K562 (cell line): Measurements from ENCODE around the gene CRB2. TPM values are rescaled to one million over a fixed set of nuclear protein-coding genes. Genes with fewer than 3 reads are reported as not detected.

Experiments used
- ATAC-seq: fragments of 200-7000 bp; cut with Tn5 transposase; 3 replicates; pipeline ENCODE4 v1.9.1; 2020; ENCODE audit warnings: moderate library complexity
- BruUV-seq: library from RNA; stranded (reverse); fragments of 400-500 nt; replicated peaks from 2 replicates; lab custom pipeline; 2021; lab: Mats Ljungman, UMichigan
- CTCF ChIA-PET: fragments of 300-600 bp; formaldehyde crosslinking; extraction: SDS; loops from one replicate; lab custom pipeline; 2021; ENCODE audit warnings: low intra/inter-chr PET ratio; lab: Yijun Ruan, JAX
- POLR2A ChIA-PET: fragments of 300-600, 350-650 bp; sonication (Branson Sonifier 250); formaldehyde crosslinking; extraction: SDS; loops from one replicate; lab custom pipeline; 2021; ENCODE audit warnings: antibody characterized with exemption, inconsistent platforms; lab: Yijun Ruan, JAX
- DNase-seq, 4 experiments: peaks; one replicate each; pipeline versions ENCODE4 v3.0.0 to v3.0.0-alpha.2; 2011 to 2018; ENCODE audit warnings: low spot score in 3 of 4, mixed read lengths in 3 of 4; ENCODE audit errors: extremely low read depth in 1 of 4
- FAIRE-seq: peaks from 2 replicates; lab custom pipeline; 2011; peaks lifted over from hg19 to GRCh38; lab: Jason Lieb, UNC
- H2AFZ ChIP-seq: 2 replicates; pipeline ENCODE4 v1.6.0; 2011; ENCODE audit warnings: low read depth, low read length, control low read depth, inconsistent platforms
- H3K27ac ChIP-seq: fragments of 200-600 bp; 3 replicates; pipeline ENCODE4 v1.8.0; 2011; ENCODE audit warnings: low read depth, mild to moderate bottlenecking, control low read depth, inconsistent platforms, low read length, moderate library complexity, mixed read lengths; ENCODE audit errors: extremely low read depth
- H3K27me3 ChIP-seq, 2 experiments: fragments of 300-600 bp in 1 of 2; 2 replicates in 1 of 2; 3 replicates in 1 of 2; pipeline versions ENCODE4 v1.6.0 to v1.8.0; 2011; ENCODE audit warnings: inconsistent platforms in 2 of 2, low read length in 2 of 2, mild to moderate bottlenecking in 1 of 2, mixed read lengths in 1 of 2, moderate library complexity in 1 of 2; ENCODE audit not compliant: control insufficient read depth in 2 of 2, insufficient read depth in 2 of 2
- H3K36me3 ChIP-seq: fragments of 300-600 bp; 3 replicates; pipeline ENCODE4 v1.8.0; 2011; ENCODE audit warnings: mild to moderate bottlenecking, low read length, inconsistent platforms; ENCODE audit not compliant: control insufficient read depth, insufficient read depth
- H3K4me1 ChIP-seq, 2 experiments: fragments of 200-600 bp in 1 of 2; replicated peaks in 1 of 2; 2 replicates in 1 of 2; 3 replicates in 1 of 2; pipeline versions ENCODE4 v1.5.1 to v1.8.0; 2011; ENCODE audit warnings: inconsistent platforms in 2 of 2, low read length in 2 of 2, mild to moderate bottlenecking in 1 of 2, mixed read lengths in 1 of 2, moderate library complexity in 1 of 2; ENCODE audit not compliant: control insufficient read depth in 2 of 2, insufficient read depth in 2 of 2
- H3K4me2 ChIP-seq: 2 replicates; pipeline ENCODE4 v1.6.1; 2011; ENCODE audit warnings: low read length, control low read depth, inconsistent platforms, mixed read lengths; ENCODE audit not compliant: insufficient read depth
- H3K4me3 ChIP-seq: fragments of 200-600 bp; sonication (generic), shearing (Covaris generic); 2 replicates; pipeline ENCODE4 v1.5.1; 2016; ENCODE audit warnings: control low read depth, inconsistent platforms
- H3K79me2 ChIP-seq: fragments of 200-600 bp; 3 replicates; pipeline ENCODE4 v1.8.0; 2011; ENCODE audit warnings: low read length, inconsistent platforms; ENCODE audit not compliant: control insufficient read depth, insufficient read depth
- H3K9ac ChIP-seq, 2 experiments: 2 replicates each; pipeline versions ENCODE4 v1.6.0 to v1.6.1; 2011; ENCODE audit warnings: low read depth in 2 of 2, low read length in 2 of 2, control low read depth in 1 of 2, inconsistent platforms in 1 of 2, mild to moderate bottlenecking in 1 of 2, mixed read lengths in 1 of 2; ENCODE audit not compliant: insufficient read depth in 1 of 2
- H3K9me1 ChIP-seq: one replicate; pipeline ENCODE4 v1.6.0; 2011; ENCODE audit warnings: inconsistent platforms, mild to moderate bottlenecking, low read length, moderate library complexity; ENCODE audit not compliant: control insufficient read depth, insufficient read depth
- H3K9me3 ChIP-seq: replicated peaks from 2 replicates; pipeline ENCODE4 v1.5.1; 2011; ENCODE audit warnings: low read depth, low read length, inconsistent platforms; ENCODE audit not compliant: control insufficient read depth, insufficient read depth
- H4K20me1 ChIP-seq: replicated peaks from 2 replicates; pipeline ENCODE4 v1.6.1; 2011; ENCODE audit warnings: low read length, inconsistent platforms, mixed read lengths; ENCODE audit not compliant: control insufficient read depth, insufficient read depth
- BRCA1 ChIP-seq, 2 experiments: fragments of 450-650 bp in 1 of 2; sonication (generic) in 1 of 2; formaldehyde crosslinking in 1 of 2; IDR thresholded peaks; 2 replicates each; pipeline versions ENCODE4 v1.5.0 to v1.6.1; 2017 to 2020; ENCODE audit warnings: mild to moderate bottlenecking in 1 of 2, missing genetic modification reagents in 1 of 2
- CBX2 ChIP-seq: fragments of 200-600 bp; sonication (generic); IDR thresholded peaks from one replicate; pipeline ENCODE4 v1.6.1; 2012; ENCODE audit warnings: mild to moderate bottlenecking, low read length, inconsistent platforms; ENCODE audit not compliant: insufficient read depth, poor library complexity, severe bottlenecking
- TRIM24 ChIP-seq, 2 experiments: fragments of 450-650 bp; IDR thresholded peaks; 2 replicates each; pipeline ENCODE4 v1.6.1; 2016
- ZNF77 ChIP-seq: fragments of 250-450 bp; sonication (Bioruptor Pico); IDR thresholded peaks from 2 replicates; pipeline ENCODE4 v1.5.0; 2020
- WGBS: fragments of 100-300 bp; shearing (Covaris generic); methylation state at CpG from one replicate; pipeline ENCODE4 v1.1.6; 2016; ENCODE audit warnings: low coverage, mixed read lengths; ENCODE audit not compliant: insufficient coverage; ENCODE audit errors: missing lambda C conversion rate; 5-methylcytosine and 5-hydroxymethylcytosine counted together
- in situ Hi-C: fragments of 300-500 bp; cut with MboI; formaldehyde crosslinking; loops from 4 replicates; pipeline ENCODE4 v1.15.0; 2018; ENCODE audit warnings: inconsistent platforms, mixed read lengths
- intact Hi-C: fragments of 100-400 bp; cut with micrococcal nuclease; formaldehyde crosslinking; loops from 2 replicates; pipeline ENCODE4 v1.14.2; 2022
- polyA plus RNA-seq, 8 experiments: library from polyadenylated mRNA; depleted of rRNA in 4 of 8; stranded (reverse) in 5 of 8; unstranded in 3 of 8; fragments of >200 nt; fragmentation: Nextera tagmentation in 2 of 8; fragmentation: Illumina TruSeq in 1 of 8; extraction: Ambion mirVana in 2 of 8; extraction: Trizol in 1 of 8; gene quantifications; 2 replicates each; pipeline versions ENCODE4 v1.2.1 to v1.2.3, GENCODE V29; 2011 to 2014; ENCODE audit warnings: inconsistent platforms in 1 of 8, missing spikeins in 1 of 8
- total RNA-seq, 7 experiments: library from RNA; depleted of rRNA in 6 of 7; stranded (reverse); fragments of >200 nt in 6 of 7; fragmentation: Illumina TruSeq in 2 of 7; extraction: Trizol in 2 of 7; gene quantifications; 2 replicates each; pipeline versions ENCODE4 v1.2.1 to v1.2.3, GENCODE V29; 2011 to 2021; ENCODE audit warnings: low replicate concordance in 1 of 7
- TF ChIP-seq, protein P1 (sequence below): IDR thresholded peaks from 3 replicates; pipeline ENCODE4 v1.6.1; 2011; ENCODE audit warnings: borderline replicate concordance, mild to moderate bottlenecking; ENCODE audit not compliant: insufficient read length, insufficient read depth
- TF ChIP-seq, protein P2 (sequence below): sonication (generic); formaldehyde crosslinking; IDR thresholded peaks from 2 replicates; pipeline ENCODE4 v1.8.0; 2022; ENCODE audit warnings: mild to moderate bottlenecking, missing genetic modification reagents

Gene CRB2
- total and polyA plus RNA-seq, 9 of the 15 experiments (the other 6 are each of a cell fraction or from before 2014, with no cell fraction given): 0.13 to 1.2 (median 0.25) TPM; not detected in 2

DNA sequence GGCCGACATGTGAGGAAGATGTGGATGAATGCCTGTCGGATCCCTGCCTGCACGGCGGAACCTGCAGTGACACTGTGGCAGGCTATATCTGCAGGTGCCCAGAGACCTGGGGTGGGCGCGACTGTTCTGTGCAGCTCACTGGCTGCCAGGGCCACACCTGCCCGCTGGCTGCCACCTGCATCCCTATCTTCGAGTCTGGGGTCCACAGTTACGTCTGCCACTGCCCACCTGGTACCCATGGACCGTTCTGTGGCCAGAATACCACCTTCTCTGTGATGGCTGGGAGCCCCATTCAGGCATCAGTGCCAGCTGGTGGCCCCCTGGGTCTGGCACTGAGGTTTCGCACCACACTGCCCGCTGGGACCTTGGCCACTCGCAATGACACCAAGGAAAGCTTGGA lies 14.1 kb downstream of the CRB2 start:
- H3K9me3 ChIP-seq: no peaks in the 10 kb centered on the region
- CTCF ChIA-PET: no interaction called here
- no peak for ATAC-seq

More for the DNA sequence above, 14.1 kb downstream of the CRB2 start:
- Histone ChIP-seq H3K79me2 (no peaks in the 10 kb centered on the region), H3K4me3 (no peak overlapping the region), H3K27ac (no peak overlapping the region), H4K20me1 (no peaks in the 10 kb centered on the region; the same call in 1 of the 2 replicates), H3K9ac (no peak overlapping the region), H3K4me2 (no peak overlapping the region), H3K27me3 (no peaks in the 10 kb centered on the region), H3K4me1 (peaks cover 8 to 64% of the 10 kb centered on the region in 2 experiments; a peak in 4 of 5 replicates), H2AFZ (no peak overlapping the region), H3K36me3 (no peaks in the 10 kb centered on the region), H3K9me1 (no peaks in the 10 kb centered on the region)
- POLR2A ChIA-PET: interaction anchor here (0.6 to 2.2 kb wide), 2 partner anchors 10 to 287 kb away, joined by 3 to 5 read pairs; no protein-coding TSS in a partner anchor
- FAIRE-seq (no peak), DNase-seq (no peak)
- BruUV-seq: no TSS peak
- in situ Hi-C loops (no loop called here), intact Hi-C loops (no loop called here)
- 65% methylated on average over 13 of the region's 13 CpGs for WGBS
- TF ChIP-seq, protein P1, sequence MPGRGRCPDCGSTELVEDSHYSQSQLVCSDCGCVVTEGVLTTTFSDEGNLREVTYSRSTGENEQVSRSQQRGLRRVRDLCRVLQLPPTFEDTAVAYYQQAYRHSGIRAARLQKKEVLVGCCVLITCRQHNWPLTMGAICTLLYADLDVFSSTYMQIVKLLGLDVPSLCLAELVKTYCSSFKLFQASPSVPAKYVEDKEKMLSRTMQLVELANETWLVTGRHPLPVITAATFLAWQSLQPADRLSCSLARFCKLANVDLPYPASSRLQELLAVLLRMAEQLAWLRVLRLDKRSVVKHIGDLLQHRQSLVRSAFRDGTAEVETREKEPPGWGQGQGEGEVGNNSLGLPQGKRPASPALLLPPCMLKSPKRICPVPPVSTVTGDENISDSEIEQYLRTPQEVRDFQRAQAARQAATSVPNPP: no peak
- TF ChIP-seq ZNF77 (CRISPR knock-in tag): no peak
- TF ChIP-seq TRIM24 (IDR thresholded peaks at IDR 0.05): no peak
- TF ChIP-seq, protein P2, sequence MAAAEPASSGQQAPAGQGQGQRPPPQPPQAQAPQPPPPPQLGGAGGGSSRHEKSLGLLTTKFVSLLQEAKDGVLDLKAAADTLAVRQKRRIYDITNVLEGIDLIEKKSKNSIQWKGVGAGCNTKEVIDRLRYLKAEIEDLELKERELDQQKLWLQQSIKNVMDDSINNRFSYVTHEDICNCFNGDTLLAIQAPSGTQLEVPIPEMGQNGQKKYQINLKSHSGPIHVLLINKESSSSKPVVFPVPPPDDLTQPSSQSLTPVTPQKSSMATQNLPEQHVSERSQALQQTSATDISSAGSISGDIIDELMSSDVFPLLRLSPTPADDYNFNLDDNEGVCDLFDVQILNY: no peak
- TF ChIP-seq CBX2: no peak
- TF ChIP-seq BRCA1 (IDR thresholded peaks at IDR 0.05): no peak
- no peak for TF ChIP-seq BRCA1 (CRISPR knock-in tag; IDR thresholded peaks at IDR 0.05)
